Sigmoid colon (tissue), 3 donors: ENCODE measurements around the gene LARGE1.

ENCODE experiments used
- POLR2A ChIP-seq, 2 donors: fragments of 450-650 bp; IDR thresholded peaks; one replicate each; pipeline ENCODE4 v1.6.1; 2016; ENCODE audit warnings: antibody characterized with exemption in 2 of 2, mild to moderate bottlenecking in 2 of 2, moderate library complexity in 2 of 2
- TF ChIP-seq, protein P1 (sequence below), 4 experiments: fragments of 450-650 bp in 3 of 4; fragments of 200-600 bp in 1 of 4; IDR thresholded peaks; one replicate each; pipeline ENCODE4 v1.5.1; 2016 to 2019; ENCODE audit warnings: antibody characterized with exemption in 4 of 4, mild to moderate bottlenecking in 3 of 4, moderate library complexity in 2 of 4

GRCh38 chr22:33593818-33594217 is 326.5 kb downstream of the LARGE1 start:
- TF ChIP-seq POLR2A (IDR thresholded peaks at IDR 0.05) = no peak
- TF ChIP-seq, protein P1, sequence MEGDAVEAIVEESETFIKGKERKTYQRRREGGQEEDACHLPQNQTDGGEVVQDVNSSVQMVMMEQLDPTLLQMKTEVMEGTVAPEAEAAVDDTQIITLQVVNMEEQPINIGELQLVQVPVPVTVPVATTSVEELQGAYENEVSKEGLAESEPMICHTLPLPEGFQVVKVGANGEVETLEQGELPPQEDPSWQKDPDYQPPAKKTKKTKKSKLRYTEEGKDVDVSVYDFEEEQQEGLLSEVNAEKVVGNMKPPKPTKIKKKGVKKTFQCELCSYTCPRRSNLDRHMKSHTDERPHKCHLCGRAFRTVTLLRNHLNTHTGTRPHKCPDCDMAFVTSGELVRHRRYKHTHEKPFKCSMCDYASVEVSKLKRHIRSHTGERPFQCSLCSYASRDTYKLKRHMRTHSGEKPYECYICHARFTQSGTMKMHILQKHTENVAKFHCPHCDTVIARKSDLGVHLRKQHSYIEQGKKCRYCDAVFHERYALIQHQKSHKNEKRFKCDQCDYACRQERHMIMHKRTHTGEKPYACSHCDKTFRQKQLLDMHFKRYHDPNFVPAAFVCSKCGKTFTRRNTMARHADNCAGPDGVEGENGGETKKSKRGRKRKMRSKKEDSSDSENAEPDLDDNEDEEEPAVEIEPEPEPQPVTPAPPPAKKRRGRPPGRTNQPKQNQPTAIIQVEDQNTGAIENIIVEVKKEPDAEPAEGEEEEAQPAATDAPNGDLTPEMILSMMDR (IDR thresholded peaks at IDR 0.05) = no peak
